Measurements from ENCODE around the gene ROPN1L. TPM values are rescaled to one million over a fixed set of nuclear protein-coding genes. Genes with fewer than 3 reads are reported as not detected.

The ROPN1L gene
- total and polyA plus RNA-seq, 2 donors from 2014 or later, result 1.4 to 1.7 TPM

DNA sequence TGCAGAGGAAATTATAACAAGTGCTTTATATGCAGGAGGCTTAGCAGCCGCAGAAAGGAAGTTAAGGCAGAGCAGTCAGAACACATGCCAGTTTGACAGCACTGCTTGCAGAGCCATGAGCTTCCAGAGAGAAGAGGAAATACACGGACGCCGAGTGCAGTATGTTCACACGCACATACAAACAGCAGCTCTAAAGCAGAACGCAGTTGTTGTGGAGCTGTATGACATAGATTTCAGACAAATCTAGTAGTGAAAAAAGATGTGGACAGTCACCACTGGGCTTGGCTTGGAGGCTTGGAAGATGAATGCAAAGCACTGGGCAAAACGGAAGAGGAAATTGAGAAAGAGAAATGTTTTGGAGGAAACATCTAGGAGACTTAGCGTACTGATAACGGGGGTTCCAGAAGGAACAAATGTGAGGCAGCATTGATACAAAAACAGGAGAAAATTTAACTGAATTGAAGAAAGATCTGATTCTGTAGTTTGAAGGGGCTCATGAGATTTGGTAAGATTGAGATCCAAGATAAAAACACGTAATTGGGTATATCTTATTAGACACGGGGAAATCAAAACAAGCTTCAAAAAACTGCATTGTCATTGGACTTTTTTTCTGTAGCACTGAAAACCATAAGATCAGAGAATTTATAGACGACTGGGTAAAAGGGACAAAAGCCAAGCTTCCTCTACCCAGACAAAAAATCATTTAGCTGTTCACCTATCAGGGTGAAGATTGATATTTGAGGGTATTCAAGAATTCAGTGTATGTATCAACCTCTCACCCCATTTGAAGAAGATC is 19.6 kb upstream of the ROPN1L start:
- H3K27ac ChIP-seq (ENCODE audit: low read depth in 2 of 2, low read length in 2 of 2), result no peak overlapping the region
- peaks cover 0 to 6% (median 0%) of the 10 kb centered on the region in 3 donors for H3K4me1 ChIP-seq (ENCODE audit: control insufficient read depth in 2 of 3, insufficient read depth in 2 of 3, low read depth in 1 of 3, low read length in 3 of 3)
- TF ChIP-seq, protein P1, sequence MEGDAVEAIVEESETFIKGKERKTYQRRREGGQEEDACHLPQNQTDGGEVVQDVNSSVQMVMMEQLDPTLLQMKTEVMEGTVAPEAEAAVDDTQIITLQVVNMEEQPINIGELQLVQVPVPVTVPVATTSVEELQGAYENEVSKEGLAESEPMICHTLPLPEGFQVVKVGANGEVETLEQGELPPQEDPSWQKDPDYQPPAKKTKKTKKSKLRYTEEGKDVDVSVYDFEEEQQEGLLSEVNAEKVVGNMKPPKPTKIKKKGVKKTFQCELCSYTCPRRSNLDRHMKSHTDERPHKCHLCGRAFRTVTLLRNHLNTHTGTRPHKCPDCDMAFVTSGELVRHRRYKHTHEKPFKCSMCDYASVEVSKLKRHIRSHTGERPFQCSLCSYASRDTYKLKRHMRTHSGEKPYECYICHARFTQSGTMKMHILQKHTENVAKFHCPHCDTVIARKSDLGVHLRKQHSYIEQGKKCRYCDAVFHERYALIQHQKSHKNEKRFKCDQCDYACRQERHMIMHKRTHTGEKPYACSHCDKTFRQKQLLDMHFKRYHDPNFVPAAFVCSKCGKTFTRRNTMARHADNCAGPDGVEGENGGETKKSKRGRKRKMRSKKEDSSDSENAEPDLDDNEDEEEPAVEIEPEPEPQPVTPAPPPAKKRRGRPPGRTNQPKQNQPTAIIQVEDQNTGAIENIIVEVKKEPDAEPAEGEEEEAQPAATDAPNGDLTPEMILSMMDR (IDR thresholded peaks at IDR 0.05; ENCODE audit: borderline replicate concordance, extremely low read depth, insufficient read depth), result no peak
- FAIRE-seq (no peak), DNase-seq (no peak)
- no peaks in the 10 kb centered on the region for H3K27me3 ChIP-seq (ENCODE audit: control insufficient read depth, insufficient read depth, low read length)
- H3K9ac ChIP-seq (ENCODE audit: low read length in 3 of 3), result no peak overlapping the region
- H3K36me3 ChIP-seq (ENCODE audit: control insufficient read depth in 2 of 3, insufficient read depth in 3 of 3, low read length in 3 of 3), result peaks cover 27 to 55% (median 41%) of the 10 kb centered on the region in 3 donors
- no peak overlapping the region for H3K4me3 ChIP-seq (ENCODE audit: low read length in 3 of 3)
- intact Hi-C loops (cut with DNase I), result loop anchor here (10.0 kb wide), 1 partner anchor 137 kb away; no protein-coding TSS in a partner anchor
- H3K9me3 ChIP-seq (ENCODE audit: control insufficient read depth in 2 of 3, insufficient read depth in 1 of 3, low read length in 3 of 3), result no peaks in the 10 kb centered on the region

DNA sequence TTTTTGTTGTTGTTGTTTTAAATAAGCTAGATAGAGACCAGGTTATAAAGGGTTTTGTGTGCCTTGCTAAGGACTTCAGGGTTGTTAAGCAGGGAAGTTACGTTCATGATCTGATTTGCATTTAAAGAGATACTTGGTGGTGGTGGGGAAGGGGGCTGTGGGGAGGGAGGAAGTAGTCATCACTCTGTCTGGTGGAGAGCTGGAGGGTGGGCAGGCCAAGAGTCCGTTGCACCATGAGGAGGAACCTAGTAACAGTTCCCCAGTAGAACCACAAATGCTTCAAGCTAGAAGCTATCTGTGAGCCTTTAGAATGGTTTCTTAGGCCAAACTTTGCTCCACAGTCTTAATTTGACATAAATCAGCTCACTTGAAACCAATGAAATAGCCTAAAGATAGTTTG is 18.7 kb upstream of the ROPN1L start:
- FAIRE-seq, result no peak
- H3K4me1 ChIP-seq (ENCODE audit: control insufficient read depth in 2 of 3, insufficient read depth in 2 of 3, low read depth in 1 of 3, low read length in 3 of 3), result peaks cover 0 to 6% (median 0%) of the 10 kb centered on the region in 3 donors

DNA sequence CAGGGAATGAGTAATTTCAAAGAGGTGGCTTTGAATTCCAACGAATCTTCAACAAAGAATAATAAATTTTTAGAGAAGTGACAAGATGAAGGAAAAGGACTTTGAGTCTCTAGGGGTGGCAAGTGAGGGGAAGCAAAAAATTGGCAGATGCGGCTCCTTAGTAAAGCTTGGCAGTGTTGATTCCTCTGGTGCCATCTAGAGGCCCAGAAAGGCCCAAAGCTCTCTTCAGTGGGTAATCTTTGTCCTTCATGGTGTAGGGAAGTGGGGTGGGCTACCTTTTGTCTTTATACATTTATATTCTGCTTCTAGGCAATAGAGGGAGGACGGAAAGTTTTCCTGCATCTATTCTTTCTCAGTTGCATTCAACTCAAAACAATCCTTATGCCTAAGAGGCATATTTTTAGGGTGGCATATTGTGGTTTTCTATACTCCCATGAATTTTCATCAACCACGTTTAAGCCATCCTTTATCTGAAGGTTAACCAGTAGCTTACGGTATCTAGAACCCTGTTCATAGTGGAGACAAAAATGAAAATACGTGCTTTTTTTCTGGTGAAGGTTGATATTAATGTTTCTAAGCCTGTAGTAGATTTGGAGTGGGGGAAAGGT is 17.5 kb upstream of the ROPN1L start:
- no peak overlapping the region for H3K27ac ChIP-seq (ENCODE audit: low read depth in 2 of 2, low read length in 2 of 2)
- peaks cover 19 to 41% (median 35%) of the 10 kb centered on the region in 3 donors for H3K36me3 ChIP-seq (ENCODE audit: control insufficient read depth in 2 of 3, insufficient read depth in 3 of 3, low read length in 3 of 3)
- peak in 3 of 5 donors; percentile 18 to 64 (median 48) for DNase-seq
- TF ChIP-seq, protein P1 (IDR thresholded peaks at IDR 0.05; ENCODE audit: borderline replicate concordance, extremely low read depth, insufficient read depth), result peak; percentile 36
- no peaks in the 10 kb centered on the region for H3K27me3 ChIP-seq (ENCODE audit: control insufficient read depth, insufficient read depth, low read length)
- no peak for FAIRE-seq
- intact Hi-C loops (cut with DNase I), result loop anchor here (10.0 kb wide), 1 partner anchor 139 kb away; no protein-coding TSS in a partner anchor
- no peak overlapping the region for H3K9ac ChIP-seq (ENCODE audit: low read length in 3 of 3)
- H3K9me3 ChIP-seq (ENCODE audit: control insufficient read depth in 2 of 3, insufficient read depth in 1 of 3, low read length in 3 of 3), result no peaks in the 10 kb centered on the region
- H3K4me3 ChIP-seq (ENCODE audit: low read length in 3 of 3), result no peak overlapping the region
- H3K4me1 ChIP-seq (ENCODE audit: control insufficient read depth in 2 of 3, insufficient read depth in 2 of 3, low read depth in 1 of 3, low read length in 3 of 3), result peaks cover 0 to 6% (median 0%) of the 10 kb centered on the region in 3 donors

More for the DNA sequence above, 18.7 kb upstream of the ROPN1L start:
- TF ChIP-seq, protein P1 (IDR thresholded peaks at IDR 0.05; ENCODE audit: borderline replicate concordance, extremely low read depth, insufficient read depth), result no peak
- Histone ChIP-seq H3K9ac (ENCODE audit: low read length in 3 of 3) (no peak overlapping the region), H3K36me3 (ENCODE audit: control insufficient read depth in 2 of 3, insufficient read depth in 3 of 3, low read length in 3 of 3) (peaks cover 27 to 53% (median 43%) of the 10 kb centered on the region in 3 donors), H3K27ac (ENCODE audit: low read depth in 2 of 2, low read length in 2 of 2) (no peak overlapping the region), H3K4me3 (ENCODE audit: low read length in 3 of 3) (no peak overlapping the region), H3K27me3 (ENCODE audit: control insufficient read depth, insufficient read depth, low read length) (no peaks in the 10 kb centered on the region), H3K9me3 (ENCODE audit: control insufficient read depth in 2 of 3, insufficient read depth in 1 of 3, low read length in 3 of 3) (no peaks in the 10 kb centered on the region)
- intact Hi-C loops (cut with DNase I), result loop anchor here (10.0 kb wide), 1 partner anchor 138 kb away; no protein-coding TSS in a partner anchor
- no peak for DNase-seq
